HEK293T (cell line): ENCODE measurements around the gene TAOK3.
A peak's percentile ranks its signal among the peaks of the same experiment; 100 is the strongest.

Source experiments
- CTCF ChIA-PET: fragments of 350-600 bp; formaldehyde crosslinking; extraction: SDS; loops from one replicate; lab custom pipeline; 2021; ENCODE audit warnings: antibody characterized with exemption, inconsistent platforms; lab: Yijun Ruan, JAX
- POLR2A ChIA-PET: fragments of 350-600 bp; formaldehyde crosslinking; extraction: SDS; loops from one replicate; lab custom pipeline; 2020; ENCODE audit warnings: antibody characterized with exemption, inconsistent platforms; lab: Yijun Ruan, JAX
- DNase-seq: peaks from one replicate; pipeline ENCODE4 v3.0.0; 2012; ENCODE audit warnings: mixed read lengths; ENCODE audit errors: extremely low spot score
- ARNT ChIP-seq: fragments of 450-650 bp; IDR thresholded peaks from 2 replicates; pipeline ENCODE4 v1.6.1; 2017; ENCODE audit warnings: mild to moderate bottlenecking
- BHLHE40 ChIP-seq: fragments of 450-650 bp; IDR thresholded peaks from 2 replicates; pipeline ENCODE4 v1.6.1; 2016; ENCODE audit warnings: mild to moderate bottlenecking, moderate library complexity, borderline replicate concordance
- CTBP1 ChIP-seq: fragments of 450-650 bp; IDR thresholded peaks from 2 replicates; pipeline ENCODE4 v1.6.1; 2016; ENCODE audit warnings: borderline replicate concordance
- ELF4 ChIP-seq: fragments of 450-650 bp; IDR thresholded peaks from 2 replicates; pipeline ENCODE4 v1.6.1; 2017; ENCODE audit warnings: antibody characterized with exemption
- FOXA1 ChIP-seq: fragments of 450-650 bp; IDR thresholded peaks from 2 replicates; pipeline ENCODE4 v1.6.1; 2016; ENCODE audit warnings: mild to moderate bottlenecking
- FOXK2 ChIP-seq: fragments of 450-650 bp; IDR thresholded peaks from 2 replicates; pipeline ENCODE4 v1.6.1; 2016; ENCODE audit warnings: mild to moderate bottlenecking
- FOXM1 ChIP-seq: fragments of 450-650 bp; IDR thresholded peaks from 2 replicates; pipeline ENCODE4 v1.6.1; 2017; ENCODE audit warnings: mild to moderate bottlenecking, borderline replicate concordance
- HDGF ChIP-seq: fragments of 450-650 bp; IDR thresholded peaks from 2 replicates; pipeline ENCODE4 v1.6.1; 2017; ENCODE audit warnings: antibody characterized with exemption, borderline replicate concordance
- L3MBTL2 ChIP-seq: fragments of 450-650 bp; conservative IDR thresholded peaks from 2 replicates; pipeline ENCODE4 v1.6.1; 2016; ENCODE audit warnings: mild to moderate bottlenecking
- LEF1 ChIP-seq: fragments of 450-650 bp; IDR thresholded peaks from 2 replicates; pipeline ENCODE4 v1.6.1; 2017; ENCODE audit warnings: mild to moderate bottlenecking, borderline replicate concordance
- NFRKB ChIP-seq: fragments of 450-650 bp; IDR thresholded peaks from 2 replicates; pipeline ENCODE4 v1.6.1; 2016; ENCODE audit warnings: mild to moderate bottlenecking, moderate library complexity
- SP1 ChIP-seq: fragments of 450-650 bp; IDR thresholded peaks from 2 replicates; pipeline ENCODE4 v1.6.1; 2017
- SUZ12 ChIP-seq: fragments of 450-650 bp; IDR thresholded peaks from 2 replicates; pipeline ENCODE4 v1.6.1; 2016; ENCODE audit warnings: mild to moderate bottlenecking
- TARDBP ChIP-seq: fragments of 450-650 bp; IDR thresholded peaks from 2 replicates; pipeline ENCODE4 v1.6.1; 2016
- ZNF384 ChIP-seq: fragments of 450-650 bp; IDR thresholded peaks from 2 replicates; pipeline ENCODE4 v1.6.1; 2016
- TF ChIP-seq, protein P1 (sequence below): fragments of 450-650 bp; IDR thresholded peaks from 2 replicates; pipeline ENCODE4 v1.6.1; 2016

TAOK3 gene

DNA sequence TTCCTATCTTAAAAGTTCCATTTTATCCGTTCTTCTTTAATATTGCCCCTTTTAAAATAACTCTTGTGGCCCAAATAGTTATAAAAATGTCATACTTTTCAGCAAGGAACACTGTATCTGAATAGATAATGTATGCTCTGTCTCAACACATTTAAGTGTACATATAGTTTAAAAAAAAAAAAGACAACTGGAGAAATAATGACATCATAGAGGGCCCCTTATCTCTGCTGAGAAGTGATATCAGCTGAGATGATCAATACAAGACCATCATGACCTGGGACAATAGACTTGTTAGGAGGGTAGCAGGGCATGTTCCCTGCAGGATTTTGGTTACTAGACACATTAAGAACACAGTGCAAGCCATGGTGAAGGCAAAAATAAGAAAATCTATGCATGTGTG lies 159.3 kb downstream of the TAOK3 start:
- POLR2A ChIA-PET, result no interaction called here
- TF ChIP-seq FOXM1 (no peak), ARNT (no peak), HDGF (no peak), CTBP1 (no peak), SP1 (no peak), BHLHE40 (no peak), SUZ12 (no peak), ELF4 (no peak), L3MBTL2 (no peak)
- TF ChIP-seq, protein P1, sequence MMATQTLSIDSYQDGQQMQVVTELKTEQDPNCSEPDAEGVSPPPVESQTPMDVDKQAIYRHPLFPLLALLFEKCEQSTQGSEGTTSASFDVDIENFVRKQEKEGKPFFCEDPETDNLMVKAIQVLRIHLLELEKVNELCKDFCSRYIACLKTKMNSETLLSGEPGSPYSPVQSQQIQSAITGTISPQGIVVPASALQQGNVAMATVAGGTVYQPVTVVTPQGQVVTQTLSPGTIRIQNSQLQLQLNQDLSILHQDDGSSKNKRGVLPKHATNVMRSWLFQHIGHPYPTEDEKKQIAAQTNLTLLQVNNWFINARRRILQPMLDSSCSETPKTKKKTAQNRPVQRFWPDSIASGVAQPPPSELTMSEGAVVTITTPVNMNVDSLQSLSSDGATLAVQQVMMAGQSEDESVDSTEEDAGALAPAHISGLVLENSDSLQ, result no peak
- CTCF ChIA-PET, result no interaction called here
- no peak for DNase-seq

DNA sequence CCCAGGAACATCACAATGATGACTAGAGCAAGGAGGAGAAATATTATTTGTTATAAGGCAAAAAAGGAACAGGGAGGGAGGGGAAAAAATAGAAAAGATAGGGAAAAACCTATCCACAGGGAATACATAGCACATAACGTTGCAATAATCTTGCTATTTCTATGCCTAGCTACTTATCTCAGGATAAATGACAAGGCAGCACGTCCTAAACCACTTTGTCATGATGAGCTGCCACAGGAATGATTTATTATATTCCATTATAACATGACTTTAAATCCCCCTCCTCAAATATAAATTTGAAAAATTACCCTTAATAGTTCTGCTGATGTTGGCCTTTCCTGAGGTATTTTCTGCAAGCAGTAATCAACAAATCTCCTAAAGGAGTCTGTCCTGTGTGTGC lies 160.1 kb downstream of the TAOK3 start:
- CTCF ChIA-PET, result no interaction called here
- DNase-seq, result no peak
- POLR2A ChIA-PET, result no interaction called here
- no peak for TF ChIP-seq BHLHE40
- TF ChIP-seq, protein P1, result peak; percentile 53

DNA sequence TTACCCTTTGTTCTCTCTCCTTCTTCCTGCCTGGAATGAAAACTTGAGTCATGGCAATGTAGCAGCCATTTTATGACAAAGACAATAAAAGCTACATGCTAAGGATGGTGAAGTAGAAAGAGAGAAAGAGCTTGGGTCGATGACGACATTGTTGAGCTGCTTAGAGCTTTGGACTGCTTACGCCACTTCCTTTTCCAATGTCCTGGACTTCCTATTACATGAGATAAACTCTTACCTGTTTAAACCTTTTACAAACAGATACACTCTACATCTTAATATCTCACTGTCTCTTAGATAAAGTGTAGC lies 166.6 kb downstream of the TAOK3 start:
- POLR2A ChIA-PET, result no interaction called here
- TF ChIP-seq L3MBTL2 (no peak), ELF4 (no peak), BHLHE40 (no peak), TARDBP (no peak), CTBP1 (no peak), SP1 (no peak), ZNF384 (no peak), ARNT (no peak), SUZ12 (no peak), LEF1 (no peak), HDGF (no peak), FOXM1 (no peak), FOXA1 (no peak), NFRKB (no peak), FOXK2 (no peak)
- TF ChIP-seq, protein P1, result no peak
- DNase-seq, result no peak
- CTCF ChIA-PET, result no interaction called here

DNA sequence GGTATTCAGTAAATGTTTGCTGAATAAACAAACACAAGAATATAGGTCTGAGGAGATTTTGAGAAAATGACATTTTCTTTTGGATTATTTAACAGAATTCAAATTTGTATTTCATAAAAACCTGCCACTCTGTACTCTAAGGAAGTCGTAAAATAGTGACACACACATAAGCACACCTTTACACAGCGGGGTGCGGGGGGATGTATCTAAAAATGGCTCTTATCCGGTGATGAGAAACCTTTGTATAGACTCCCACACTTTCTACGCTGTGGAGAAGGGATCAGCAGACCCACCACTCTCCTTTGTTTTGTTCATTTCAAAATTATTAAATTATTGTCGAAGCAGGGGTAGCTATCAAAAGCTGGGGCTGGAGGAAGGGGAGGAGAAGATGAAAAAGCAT lies 178.7 kb downstream of the TAOK3 start:
- TF ChIP-seq NFRKB (no peak), HDGF (no peak), FOXA1 (no peak), SUZ12 (no peak), ARNT (no peak), SP1 (no peak), L3MBTL2 (no peak), ELF4 (no peak), TARDBP (no peak)
- CTCF ChIA-PET, result no interaction called here
- POLR2A ChIA-PET, result no interaction called here
- no peak for DNase-seq

- POLR2A ChIA-PET, result no interaction called here
- CTCF ChIA-PET, result interaction anchor here (0.7 kb wide), 1 partner anchor 131 kb away, joined by 4 read pairs; no protein-coding TSS in a partner anchor
- TF ChIP-seq L3MBTL2, result no peak
- TF ChIP-seq TARDBP, result no peak
- TF ChIP-seq FOXK2, result no peak
- no peak for TF ChIP-seq FOXA1
- no peak for TF ChIP-seq SP1
- no peak for TF ChIP-seq NFRKB
- TF ChIP-seq ELF4, result no peak
- no peak for TF ChIP-seq SUZ12
- TF ChIP-seq LEF1, result no peak
- TF ChIP-seq FOXM1, result no peak
- TF ChIP-seq, protein P1, result no peak
- no peak for DNase-seq
These were observed 179.2 kb downstream of the TAOK3 start for GRCh38 chr12:118193477-118193876.

DNA sequence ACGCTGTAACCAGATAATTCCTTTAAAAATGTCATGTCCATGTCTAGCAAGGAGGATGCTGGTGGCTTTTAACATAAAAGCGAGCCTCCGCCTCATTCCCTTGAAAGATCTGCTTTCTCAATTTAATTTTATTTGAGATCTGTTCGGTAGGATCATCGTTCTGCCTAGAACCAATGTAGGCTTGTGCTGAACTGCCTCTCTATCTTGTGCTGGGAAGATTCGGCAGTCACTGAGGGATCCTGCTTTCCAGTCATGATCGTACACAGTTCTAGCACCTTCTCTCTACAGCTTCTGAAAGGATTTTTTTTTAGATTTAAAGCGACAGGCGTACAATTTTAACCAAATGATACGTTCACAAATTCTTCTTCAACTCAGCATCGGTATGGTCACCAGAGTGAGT lies 182.4 kb downstream of the TAOK3 start:
- DNase-seq, result no peak
- ChIA-PET CTCF (interaction anchor here (1.1 kb wide), 2 partner anchors 9 to 175 kb away, joined by 3 read pairs; no protein-coding TSS in a partner anchor), POLR2A (no interaction called here)
- TF ChIP-seq TARDBP, result no peak
- peak; percentile 61 for TF ChIP-seq ZNF384

GRCh38 chr12:118189741-118190191 lies 182.9 kb downstream of the TAOK3 start:
- ChIA-PET CTCF (interaction anchor here (1.1 kb wide), 2 partner anchors 9 to 176 kb away, joined by 3 read pairs; no protein-coding TSS in a partner anchor), POLR2A (no interaction called here)
- no peak for TF ChIP-seq ARNT
- no peak for TF ChIP-seq SP1
- TF ChIP-seq NFRKB, result no peak
- no peak for TF ChIP-seq SUZ12
- TF ChIP-seq ZNF384, result no peak
- TF ChIP-seq FOXM1, result no peak
- TF ChIP-seq, protein P1, result no peak
- TF ChIP-seq LEF1, result no peak
- TF ChIP-seq TARDBP, result no peak
- no peak for TF ChIP-seq HDGF
- no peak for TF ChIP-seq BHLHE40
- TF ChIP-seq ELF4, result no peak
- no peak for TF ChIP-seq FOXK2
- no peak for TF ChIP-seq L3MBTL2
- no peak for TF ChIP-seq FOXA1
- no peak for TF ChIP-seq CTBP1
- no peak for DNase-seq
